Testis (tissue), 3 donors: ENCODE results near the gene MYH11. TPM values are rescaled to one million over a fixed set of nuclear protein-coding genes. Genes with fewer than 3 reads are reported as not detected.
A peak's percentile ranks its signal among the peaks of the same experiment; 100 is the strongest.

Source experiments
- DNase-seq: peaks from one replicate; pipeline ENCODE4 v3.0.0-alpha.2; 2019
- H3K27ac ChIP-seq, 2 donors: fragments of 200-600 bp; sonication (generic); one replicate each; pipeline ENCODE4 v1.5.1; 2019
- H3K27me3 ChIP-seq: fragments of 200-600 bp; sonication (generic); one replicate; pipeline ENCODE4 v1.5.1; 2019
- H3K36me3 ChIP-seq: fragments of 200-600 bp; sonication (generic); one replicate; pipeline ENCODE4 v1.5.1; 2017; ENCODE audit warnings: low read depth; ENCODE audit errors: missing control alignments
- H3K4me1 ChIP-seq: fragments of 200-600 bp; sonication (generic); one replicate; pipeline ENCODE4 v1.5.1; 2019
- H3K4me3 ChIP-seq, 2 donors: fragments of 200-600 bp; sonication (generic); one replicate each; pipeline ENCODE4 v1.5.1; 2017 to 2019
- H3K9me3 ChIP-seq: fragments of 200-600 bp; sonication (generic); one replicate; pipeline ENCODE4 v1.5.1; 2017
- POLR2A ChIP-seq: fragments of 450-650 bp; IDR thresholded peaks from one replicate; pipeline ENCODE4 v1.6.1; 2017; ENCODE audit warnings: antibody characterized with exemption, mild to moderate bottlenecking, moderate library complexity
- WGBS, 2 donors: methylation state at CpG; one replicate each; pipeline ENCODE4 v1.1.5; 2018; 5-methylcytosine and 5-hydroxymethylcytosine counted together
- intact Hi-C: fragments of 100-400 bp; cut with DNase I; formaldehyde crosslinking; loops from one replicate; pipeline ENCODE4 v1.15.1; 2023; ENCODE audit warnings: low total_unique reads
- polyA plus RNA-seq: library from polyadenylated mRNA; stranded (reverse); fragments of 350-450 nt; fragmentation: Illumina TruSeq; extraction: RNeasy Lipid Tissue Mini Kit (QIAGEN cat#74804); gene quantifications from one replicate; pipeline ENCODE4 v1.2.3, GENCODE V29; 2014; ENCODE audit warnings: low read depth, low replicate concordance; ENCODE audit not compliant: insufficient read depth
- total RNA-seq, 2 donors: library from RNA; depleted of rRNA; stranded (reverse); fragments of >200 nt; gene quantifications; one replicate each; pipeline ENCODE4 v1.2.3, GENCODE V29; 2016
- TF ChIP-seq, protein P1 (sequence below), 3 experiments: fragments of 450-650 bp in 2 of 3; fragments of 200-600 bp in 1 of 3; sonication (generic) in 1 of 3; IDR thresholded peaks; one replicate each; pipeline ENCODE4 v1.5.1; 2016 to 2019; ENCODE audit warnings: antibody characterized with exemption in 3 of 3, mild to moderate bottlenecking in 2 of 3, moderate library complexity in 1 of 3

The MYH11 gene
- total and polyA plus RNA-seq, 3 donors from 2014 or later: 263 to 276 (median 271) TPM

DNA sequence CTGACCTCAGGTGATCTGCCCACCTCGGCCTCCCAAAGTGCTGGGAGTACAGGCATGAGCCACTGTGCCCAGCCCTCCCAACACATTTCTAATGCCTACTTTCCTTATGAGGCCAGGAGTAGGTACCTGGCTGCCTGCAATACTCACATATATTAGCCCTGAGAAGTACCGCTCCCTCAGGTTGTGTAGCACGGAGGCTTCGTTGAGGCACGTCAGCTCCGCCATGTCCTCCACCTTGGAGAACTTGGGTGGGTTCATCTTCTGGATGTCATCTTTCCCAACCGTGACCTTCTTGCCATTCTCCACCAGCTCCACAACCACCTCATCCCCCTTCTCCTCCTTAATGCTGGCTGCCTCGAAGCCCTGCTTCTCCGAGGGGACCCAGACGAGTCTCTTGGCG lies 19.1 kb downstream of the MYH11 start:
- no peak overlapping the region for H3K27ac ChIP-seq
- no peaks in the 10 kb centered on the region for H3K36me3 ChIP-seq
- no peak for DNase-seq
- H3K9me3 ChIP-seq: no peaks in the 10 kb centered on the region
- 90 to 94% methylated on average over 10 to 11 of the region's 11 CpGs for WGBS, 2 donors
- intact Hi-C loops: no loop called here
- no peak overlapping the region for H3K4me3 ChIP-seq
- TF ChIP-seq, protein P1, sequence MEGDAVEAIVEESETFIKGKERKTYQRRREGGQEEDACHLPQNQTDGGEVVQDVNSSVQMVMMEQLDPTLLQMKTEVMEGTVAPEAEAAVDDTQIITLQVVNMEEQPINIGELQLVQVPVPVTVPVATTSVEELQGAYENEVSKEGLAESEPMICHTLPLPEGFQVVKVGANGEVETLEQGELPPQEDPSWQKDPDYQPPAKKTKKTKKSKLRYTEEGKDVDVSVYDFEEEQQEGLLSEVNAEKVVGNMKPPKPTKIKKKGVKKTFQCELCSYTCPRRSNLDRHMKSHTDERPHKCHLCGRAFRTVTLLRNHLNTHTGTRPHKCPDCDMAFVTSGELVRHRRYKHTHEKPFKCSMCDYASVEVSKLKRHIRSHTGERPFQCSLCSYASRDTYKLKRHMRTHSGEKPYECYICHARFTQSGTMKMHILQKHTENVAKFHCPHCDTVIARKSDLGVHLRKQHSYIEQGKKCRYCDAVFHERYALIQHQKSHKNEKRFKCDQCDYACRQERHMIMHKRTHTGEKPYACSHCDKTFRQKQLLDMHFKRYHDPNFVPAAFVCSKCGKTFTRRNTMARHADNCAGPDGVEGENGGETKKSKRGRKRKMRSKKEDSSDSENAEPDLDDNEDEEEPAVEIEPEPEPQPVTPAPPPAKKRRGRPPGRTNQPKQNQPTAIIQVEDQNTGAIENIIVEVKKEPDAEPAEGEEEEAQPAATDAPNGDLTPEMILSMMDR (IDR thresholded peaks at IDR 0.05): no peak
- peaks cover 7% of the 10 kb centered on the region for H3K4me1 ChIP-seq
- no peaks in the 10 kb centered on the region for H3K27me3 ChIP-seq

GRCh38 chr16:15836965-15837611 lies 19.7 kb downstream of the MYH11 start:
- no peaks in the 10 kb centered on the region for H3K36me3 ChIP-seq

DNA sequence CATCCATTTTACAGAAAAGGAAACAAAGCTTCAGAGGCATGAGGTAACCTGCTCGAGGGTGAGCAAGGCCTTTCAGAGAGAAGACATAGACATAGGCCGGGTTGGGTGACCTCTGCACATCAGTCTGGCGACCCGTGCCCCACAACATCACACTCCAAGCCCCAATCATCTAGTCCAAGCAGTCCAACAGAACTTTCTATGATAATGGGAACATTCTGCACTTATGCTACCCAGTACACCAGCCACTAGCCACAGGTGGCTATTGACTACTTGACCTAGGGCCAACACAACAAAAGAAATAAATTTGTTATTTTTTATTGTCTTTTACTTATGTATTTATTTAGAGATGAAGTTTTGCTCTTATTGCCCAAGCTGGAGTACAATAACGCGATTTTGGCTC lies 20.8 kb downstream of the MYH11 start:
- Histone ChIP-seq H3K27ac (peak overlapping the region in 1 of 2 donors; percentile 41), H3K36me3 (no peaks in the 10 kb centered on the region), H3K4me3 (no peak overlapping the region), H3K27me3 (no peaks in the 10 kb centered on the region), H3K9me3 (no peaks in the 10 kb centered on the region), H3K4me1 (peaks cover 7% of the 10 kb centered on the region)
- intact Hi-C loops: no loop called here
- TF ChIP-seq, protein P1 (IDR thresholded peaks at IDR 0.05): no peak
- no peak for TF ChIP-seq POLR2A
- WGBS, 2 donors: 76 to 80% methylated on average over 6 of the region's 6 CpGs
- no peak for DNase-seq

More at GRCh38 chr16:15836965-15837611, 19.7 kb downstream of the MYH11 start:
- H3K27ac ChIP-seq: no peak overlapping the region
- no peaks in the 10 kb centered on the region for H3K27me3 ChIP-seq
- H3K9me3 ChIP-seq: no peaks in the 10 kb centered on the region
- H3K4me3 ChIP-seq: no peak overlapping the region
- intact Hi-C loops: no loop called here
- H3K4me1 ChIP-seq: peaks cover 7% of the 10 kb centered on the region
- no peak for TF ChIP-seq POLR2A
- TF ChIP-seq, protein P1 (IDR thresholded peaks at IDR 0.05): no peak
- DNase-seq: no peak
- WGBS, 2 donors: 84 to 87% methylated on average over 10 of the region's 10 CpGs

DNA sequence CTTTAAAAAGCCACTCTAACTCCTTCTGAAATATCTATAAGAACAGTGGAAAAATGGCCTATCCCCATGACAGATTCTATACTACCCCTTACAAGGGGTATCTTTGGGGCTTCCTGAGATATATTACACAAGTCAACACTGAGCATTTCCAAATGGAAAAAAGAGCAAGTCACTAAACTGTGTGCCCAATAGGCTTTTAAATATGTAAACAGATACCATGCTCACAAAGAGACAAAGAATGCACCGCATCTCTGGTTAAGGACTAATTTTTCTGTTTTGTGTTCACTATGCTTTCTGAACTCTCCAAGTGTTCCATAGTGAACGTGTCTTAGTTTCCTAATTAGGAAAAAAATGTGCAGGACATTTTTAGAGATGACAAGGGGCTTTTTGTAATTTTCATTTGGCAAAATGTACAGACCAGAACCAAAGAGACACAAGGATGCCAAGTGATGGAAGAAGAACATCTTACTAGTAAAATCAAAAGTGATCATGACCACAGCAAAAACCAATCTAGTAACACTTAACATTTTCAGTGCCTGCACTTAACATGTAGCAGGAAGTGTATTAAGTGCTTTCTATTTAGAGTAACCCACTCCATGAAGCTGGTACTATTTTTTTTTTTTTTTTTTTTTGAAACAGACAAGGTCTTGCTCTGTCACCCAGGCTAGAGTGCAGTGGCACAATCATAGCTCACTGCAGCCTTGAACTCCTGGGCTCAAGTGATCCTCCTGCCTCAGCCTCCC lies 21.5 kb downstream of the MYH11 start:
- Histone ChIP-seq H3K27me3 (no peaks in the 10 kb centered on the region), H3K4me1 (peaks cover 7% of the 10 kb centered on the region), H3K27ac (peak overlapping the region in 1 of 2 donors; percentile 62), H3K4me3 (no peak overlapping the region), H3K36me3 (no peaks in the 10 kb centered on the region), H3K9me3 (no peaks in the 10 kb centered on the region)
- no peak for DNase-seq
- TF ChIP-seq, protein P1 (IDR thresholded peaks at IDR 0.05): no peak
- TF ChIP-seq POLR2A: no peak
- 46 to 51% methylated on average over 2 of the region's 2 CpGs for WGBS, 2 donors
- intact Hi-C loops: no loop called here
